BE2C (cell line): ENCODE results near the gene PRKN.
A peak's percentile ranks its signal among the peaks of the same experiment; 100 is the strongest.

Experiments
- DNase-seq: peaks from one replicate; pipeline ENCODE4 v3.0.0-alpha.2; 2020
- H3K27me3 ChIP-seq: fragments of 250-450 bp; sonication (Bioruptor Pico); 2 replicates; pipeline ENCODE4 v1.5.1; 2020; ENCODE audit warnings: mild to moderate bottlenecking
- H3K36me3 ChIP-seq: fragments of 250-450 bp; sonication (Bioruptor Pico); 2 replicates; pipeline ENCODE4 v1.5.1; 2020; ENCODE audit warnings: mild to moderate bottlenecking
- H3K4me1 ChIP-seq: fragments of 250-450 bp; sonication (Bioruptor Pico); 2 replicates; pipeline ENCODE4 v1.5.1; 2020
- H3K4me3 ChIP-seq: 2 replicates; pipeline ENCODE4 v1.5.1; 2011; ENCODE audit warnings: low read depth, low read length
- H3K9me3 ChIP-seq: fragments of 250-450 bp; sonication (Bioruptor Pico); 2 replicates; pipeline ENCODE4 v1.5.1; 2020
- TF ChIP-seq, protein P1 (sequence below): IDR thresholded peaks from 2 replicates; pipeline ENCODE4 v1.5.1; 2012; ENCODE audit warnings: mild to moderate bottlenecking, low read depth, low read length

Gene PRKN

DNA sequence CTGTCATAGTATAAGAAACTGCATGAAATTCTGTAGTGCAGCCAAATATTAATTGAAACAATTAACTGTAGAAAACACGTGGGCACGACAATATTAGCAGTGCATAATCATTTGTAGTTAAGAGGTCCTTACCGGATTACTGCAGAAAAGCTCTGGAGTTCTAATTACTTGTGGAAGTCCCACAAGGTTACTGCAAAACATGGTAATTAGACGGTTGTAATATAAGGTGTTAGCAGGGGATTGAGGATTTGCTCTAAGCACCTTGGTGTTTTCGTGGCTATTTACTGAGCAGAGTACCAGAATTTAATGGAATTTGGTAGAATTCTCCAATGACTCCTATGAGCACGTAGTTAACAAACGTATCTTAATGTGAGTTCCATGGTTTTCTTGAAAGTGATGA, 980.1 kb downstream of the PRKN start:
- H3K36me3 ChIP-seq: no peaks in the 10 kb centered on the region
- no peaks in the 10 kb centered on the region for H3K27me3 ChIP-seq
- peaks cover 10% of the 10 kb centered on the region for H3K4me1 ChIP-seq
- no peak overlapping the region for H3K4me3 ChIP-seq
- DNase-seq: no peak
- TF ChIP-seq, protein P1, sequence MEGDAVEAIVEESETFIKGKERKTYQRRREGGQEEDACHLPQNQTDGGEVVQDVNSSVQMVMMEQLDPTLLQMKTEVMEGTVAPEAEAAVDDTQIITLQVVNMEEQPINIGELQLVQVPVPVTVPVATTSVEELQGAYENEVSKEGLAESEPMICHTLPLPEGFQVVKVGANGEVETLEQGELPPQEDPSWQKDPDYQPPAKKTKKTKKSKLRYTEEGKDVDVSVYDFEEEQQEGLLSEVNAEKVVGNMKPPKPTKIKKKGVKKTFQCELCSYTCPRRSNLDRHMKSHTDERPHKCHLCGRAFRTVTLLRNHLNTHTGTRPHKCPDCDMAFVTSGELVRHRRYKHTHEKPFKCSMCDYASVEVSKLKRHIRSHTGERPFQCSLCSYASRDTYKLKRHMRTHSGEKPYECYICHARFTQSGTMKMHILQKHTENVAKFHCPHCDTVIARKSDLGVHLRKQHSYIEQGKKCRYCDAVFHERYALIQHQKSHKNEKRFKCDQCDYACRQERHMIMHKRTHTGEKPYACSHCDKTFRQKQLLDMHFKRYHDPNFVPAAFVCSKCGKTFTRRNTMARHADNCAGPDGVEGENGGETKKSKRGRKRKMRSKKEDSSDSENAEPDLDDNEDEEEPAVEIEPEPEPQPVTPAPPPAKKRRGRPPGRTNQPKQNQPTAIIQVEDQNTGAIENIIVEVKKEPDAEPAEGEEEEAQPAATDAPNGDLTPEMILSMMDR: no peak
- H3K9me3 ChIP-seq: no peaks in the 10 kb centered on the region

DNA sequence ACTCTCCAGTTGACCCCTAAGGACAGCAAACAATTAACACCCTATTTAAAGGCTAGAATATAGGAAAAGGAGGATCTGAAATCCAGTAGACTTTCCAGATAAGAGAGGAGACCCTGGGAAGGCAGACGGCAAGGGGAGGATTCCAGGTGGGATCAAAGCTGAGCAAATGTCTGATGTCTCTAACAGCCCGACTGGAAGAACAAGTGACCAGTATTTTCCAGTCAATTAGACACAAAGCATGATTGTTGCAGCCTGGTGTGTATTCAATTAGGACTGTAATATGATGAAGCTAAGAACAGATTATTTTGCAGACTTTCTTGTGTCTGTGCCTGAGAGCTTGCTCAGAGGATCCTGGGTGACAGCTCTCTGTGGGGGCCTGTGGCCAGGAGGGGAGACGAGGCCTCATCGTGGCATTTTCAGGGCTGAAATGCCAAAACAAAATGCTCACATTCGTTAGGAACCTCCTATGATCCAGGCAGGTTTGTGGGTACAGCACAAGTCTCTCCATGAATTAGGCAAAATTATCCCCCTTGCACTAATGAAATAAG, 981.9 kb downstream of the PRKN start:
- H3K9me3 ChIP-seq: no peaks in the 10 kb centered on the region
- H3K27me3 ChIP-seq: no peaks in the 10 kb centered on the region
- DNase-seq: no peak
- no peak overlapping the region for H3K4me3 ChIP-seq
- H3K4me1 ChIP-seq: peaks cover 10% of the 10 kb centered on the region
- TF ChIP-seq, protein P1: no peak
- H3K36me3 ChIP-seq: no peaks in the 10 kb centered on the region

DNA sequence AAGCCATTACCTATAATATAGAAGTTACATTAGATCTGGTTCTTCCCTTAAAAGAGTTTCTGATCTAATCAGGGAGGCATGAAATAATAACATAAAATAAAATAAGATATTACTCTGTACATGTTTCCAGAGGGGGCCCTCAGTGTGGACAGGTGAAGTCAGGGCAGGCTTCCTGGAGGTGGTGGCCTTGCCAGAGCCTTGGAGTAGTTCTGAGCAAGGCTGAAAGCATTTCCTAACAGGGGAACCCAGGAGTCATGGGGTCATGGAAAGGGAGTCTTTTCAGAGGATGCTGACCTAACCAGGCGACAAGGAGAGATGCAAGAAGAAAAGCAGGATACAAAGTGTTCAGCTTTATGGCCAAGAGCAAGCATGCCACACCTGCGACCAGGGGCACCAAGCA, 982.4 kb downstream of the PRKN start:
- Histone ChIP-seq H3K4me3 (no peak overlapping the region), H3K27me3 (no peaks in the 10 kb centered on the region), H3K36me3 (no peaks in the 10 kb centered on the region), H3K9me3 (no peaks in the 10 kb centered on the region), H3K4me1 (peaks cover 10% of the 10 kb centered on the region)
- TF ChIP-seq, protein P1: no peak
- DNase-seq: no peak

DNA sequence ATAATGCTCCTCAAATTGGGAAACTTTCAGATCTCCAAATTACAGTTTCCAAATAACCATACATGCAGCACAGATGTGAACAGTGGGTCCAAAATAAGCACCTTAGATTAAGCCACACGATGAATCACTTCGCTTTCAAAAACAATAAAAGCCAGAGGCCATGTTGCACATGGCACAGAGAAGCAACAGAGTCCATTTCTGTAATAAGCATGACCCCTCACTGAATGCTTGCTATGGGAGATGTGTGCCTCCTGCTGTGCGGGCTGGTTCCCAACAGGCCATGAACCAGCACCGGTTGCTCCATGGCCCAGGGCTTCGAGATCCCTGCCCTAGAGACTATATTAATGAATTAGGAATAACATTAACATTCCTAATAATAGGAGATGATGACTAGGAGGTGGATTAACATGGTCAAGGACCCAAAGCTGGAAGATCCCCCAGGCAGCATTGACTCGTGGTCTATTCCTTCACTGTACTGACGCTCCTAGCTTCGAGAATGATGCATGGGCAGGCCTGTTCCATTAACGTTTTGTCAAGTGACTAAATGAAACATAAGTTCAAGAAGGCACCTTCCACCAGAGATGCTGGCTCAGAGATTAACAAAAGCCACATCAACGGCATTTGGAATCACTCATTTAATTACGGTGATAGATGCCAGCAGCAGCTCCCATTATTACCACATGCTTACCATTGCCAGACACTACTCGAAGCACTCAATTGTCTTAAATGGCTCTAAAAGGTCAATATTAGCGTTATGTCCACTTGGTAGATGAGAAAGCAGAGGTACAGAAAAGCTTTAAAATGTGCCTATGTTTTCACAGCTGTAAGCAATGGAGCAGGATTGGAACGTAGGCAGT, 983.1 kb downstream of the PRKN start:
- DNase-seq: peak; percentile 53
- Histone ChIP-seq H3K4me1 (peaks cover 10% of the 10 kb centered on the region), H3K9me3 (no peaks in the 10 kb centered on the region), H3K4me3 (no peak overlapping the region), H3K36me3 (no peaks in the 10 kb centered on the region), H3K27me3 (no peaks in the 10 kb centered on the region)
- TF ChIP-seq, protein P1: peak; percentile 28

DNA sequence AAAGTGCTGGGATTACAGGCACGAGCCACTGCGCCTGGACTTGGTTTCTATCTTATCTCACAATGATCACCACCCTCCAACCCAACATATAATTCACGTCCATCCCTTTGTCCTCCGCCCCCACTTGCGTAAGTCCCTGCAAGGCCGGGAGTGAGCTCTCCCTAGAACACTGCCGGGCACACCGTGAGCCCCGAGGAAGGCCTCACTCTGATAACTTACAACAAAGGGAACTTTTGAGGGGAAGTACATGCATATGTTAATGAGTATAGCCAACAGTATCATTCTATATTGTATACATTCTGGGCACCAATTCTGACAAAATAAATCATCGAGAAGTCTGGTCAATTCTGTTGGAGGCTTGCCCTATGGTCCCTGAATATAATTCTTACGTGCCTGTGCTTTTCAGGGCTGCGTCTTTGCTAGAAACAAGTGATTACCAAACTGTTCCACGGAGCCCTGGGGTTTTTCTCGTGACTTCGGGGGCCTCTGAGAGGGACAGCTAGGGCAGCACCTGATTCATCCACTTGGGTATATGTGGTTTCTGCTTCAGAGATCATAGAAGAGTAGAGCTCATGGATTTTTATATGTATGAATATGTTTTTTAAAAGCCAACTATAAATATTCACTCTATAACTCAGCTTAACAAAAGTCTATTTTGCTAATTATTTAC, 983.9 kb downstream of the PRKN start:
- Histone ChIP-seq H3K36me3 (no peaks in the 10 kb centered on the region), H3K27me3 (no peaks in the 10 kb centered on the region), H3K4me1 (peaks cover 10% of the 10 kb centered on the region), H3K4me3 (no peak overlapping the region), H3K9me3 (no peaks in the 10 kb centered on the region)
- DNase-seq: no peak
- TF ChIP-seq, protein P1: no peak
